Measurements from ENCODE around the gene GGT6.

Gene GGT6

GRCh38 chr17:4583782-4584100, 23.4 kb upstream of the GGT6 start (continued):
- TF ChIP-seq, protein P1, sequence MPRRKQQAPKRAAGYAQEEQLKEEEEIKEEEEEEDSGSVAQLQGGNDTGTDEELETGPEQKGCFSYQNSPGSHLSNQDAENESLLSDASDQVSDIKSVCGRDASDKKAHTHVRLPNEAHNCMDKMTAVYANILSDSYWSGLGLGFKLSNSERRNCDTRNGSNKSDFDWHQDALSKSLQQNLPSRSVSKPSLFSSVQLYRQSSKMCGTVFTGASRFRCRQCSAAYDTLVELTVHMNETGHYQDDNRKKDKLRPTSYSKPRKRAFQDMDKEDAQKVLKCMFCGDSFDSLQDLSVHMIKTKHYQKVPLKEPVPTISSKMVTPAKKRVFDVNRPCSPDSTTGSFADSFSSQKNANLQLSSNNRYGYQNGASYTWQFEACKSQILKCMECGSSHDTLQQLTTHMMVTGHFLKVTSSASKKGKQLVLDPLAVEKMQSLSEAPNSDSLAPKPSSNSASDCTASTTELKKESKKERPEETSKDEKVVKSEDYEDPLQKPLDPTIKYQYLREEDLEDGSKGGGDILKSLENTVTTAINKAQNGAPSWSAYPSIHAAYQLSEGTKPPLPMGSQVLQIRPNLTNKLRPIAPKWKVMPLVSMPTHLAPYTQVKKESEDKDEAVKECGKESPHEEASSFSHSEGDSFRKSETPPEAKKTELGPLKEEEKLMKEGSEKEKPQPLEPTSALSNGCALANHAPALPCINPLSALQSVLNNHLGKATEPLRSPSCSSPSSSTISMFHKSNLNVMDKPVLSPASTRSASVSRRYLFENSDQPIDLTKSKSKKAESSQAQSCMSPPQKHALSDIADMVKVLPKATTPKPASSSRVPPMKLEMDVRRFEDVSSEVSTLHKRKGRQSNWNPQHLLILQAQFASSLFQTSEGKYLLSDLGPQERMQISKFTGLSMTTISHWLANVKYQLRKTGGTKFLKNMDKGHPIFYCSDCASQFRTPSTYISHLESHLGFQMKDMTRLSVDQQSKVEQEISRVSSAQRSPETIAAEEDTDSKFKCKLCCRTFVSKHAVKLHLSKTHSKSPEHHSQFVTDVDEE (CRISPR knock-in tag; IDR thresholded peaks at IDR 0.05): no peak
- TF ChIP-seq CSDC2 (CRISPR knock-in tag; IDR thresholded peaks at IDR 0.05) (no peak), RARB (CRISPR knock-in tag; IDR thresholded peaks at IDR 0.05) (no peak), ZNF70 (CRISPR knock-in tag; IDR thresholded peaks at IDR 0.05) (no peak), SNAI2 (CRISPR knock-in tag; IDR thresholded peaks at IDR 0.05) (no peak), ZFP30 (CRISPR knock-in tag; IDR thresholded peaks at IDR 0.05) (no peak), ZFP3 (CRISPR knock-in tag; IDR thresholded peaks at IDR 0.05) (no peak), OSR1 (CRISPR knock-in tag; IDR thresholded peaks at IDR 0.05) (no peak), PPARA (CRISPR knock-in tag; IDR thresholded peaks at IDR 0.05; ENCODE audit: borderline replicate concordance) (no peak), CSRNP3 (CRISPR knock-in tag; IDR thresholded peaks at IDR 0.05) (no peak), BACH2 (CRISPR knock-in tag; IDR thresholded peaks at IDR 0.05; ENCODE audit: borderline replicate concordance) (no peak), ISL1 (CRISPR knock-in tag; IDR thresholded peaks at IDR 0.05) (no peak)
- TF ChIP-seq, protein P2, sequence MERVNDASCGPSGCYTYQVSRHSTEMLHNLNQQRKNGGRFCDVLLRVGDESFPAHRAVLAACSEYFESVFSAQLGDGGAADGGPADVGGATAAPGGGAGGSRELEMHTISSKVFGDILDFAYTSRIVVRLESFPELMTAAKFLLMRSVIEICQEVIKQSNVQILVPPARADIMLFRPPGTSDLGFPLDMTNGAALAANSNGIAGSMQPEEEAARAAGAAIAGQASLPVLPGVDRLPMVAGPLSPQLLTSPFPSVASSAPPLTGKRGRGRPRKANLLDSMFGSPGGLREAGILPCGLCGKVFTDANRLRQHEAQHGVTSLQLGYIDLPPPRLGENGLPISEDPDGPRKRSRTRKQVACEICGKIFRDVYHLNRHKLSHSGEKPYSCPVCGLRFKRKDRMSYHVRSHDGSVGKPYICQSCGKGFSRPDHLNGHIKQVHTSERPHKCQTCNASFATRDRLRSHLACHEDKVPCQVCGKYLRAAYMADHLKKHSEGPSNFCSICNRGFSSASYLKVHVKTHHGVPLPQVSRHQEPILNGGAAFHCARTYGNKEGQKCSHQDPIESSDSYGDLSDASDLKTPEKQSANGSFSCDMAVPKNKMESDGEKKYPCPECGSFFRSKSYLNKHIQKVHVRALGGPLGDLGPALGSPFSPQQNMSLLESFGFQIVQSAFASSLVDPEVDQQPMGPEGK (CRISPR knock-in tag; IDR thresholded peaks at IDR 0.05; ENCODE audit: borderline replicate concordance): no peak

- no peak for TF ChIP-seq POU6F1 (CRISPR knock-in tag; IDR thresholded peaks at IDR 0.05; ENCODE audit: borderline replicate concordance, low read depth)
- no peak for TF ChIP-seq BACH2 (CRISPR knock-in tag; IDR thresholded peaks at IDR 0.05; ENCODE audit: borderline replicate concordance)
- TF ChIP-seq CSRNP3 (CRISPR knock-in tag; IDR thresholded peaks at IDR 0.05): no peak
- TF ChIP-seq, protein P1 (CRISPR knock-in tag; IDR thresholded peaks at IDR 0.05): no peak
- TF ChIP-seq ZNF8 (CRISPR knock-in tag; IDR thresholded peaks at IDR 0.05): no peak
- no peak for TF ChIP-seq ZC3H10 (CRISPR knock-in tag; IDR thresholded peaks at IDR 0.05)
- TF ChIP-seq ESRRG (CRISPR knock-in tag; IDR thresholded peaks at IDR 0.05): no peak
- TF ChIP-seq SNAI2 (CRISPR knock-in tag; IDR thresholded peaks at IDR 0.05): no peak
- no peak for TF ChIP-seq CSDC2 (CRISPR knock-in tag; IDR thresholded peaks at IDR 0.05)
- no peak for TF ChIP-seq ZFP3 (CRISPR knock-in tag; IDR thresholded peaks at IDR 0.05)
- no peak for TF ChIP-seq ARNTL (CRISPR knock-in tag; IDR thresholded peaks at IDR 0.05; ENCODE audit: borderline replicate concordance, low read depth)
- no peak for TF ChIP-seq RARB (CRISPR knock-in tag; IDR thresholded peaks at IDR 0.05)
- TF ChIP-seq OSR1 (CRISPR knock-in tag; IDR thresholded peaks at IDR 0.05): no peak
- TF ChIP-seq ZFP30 (CRISPR knock-in tag; IDR thresholded peaks at IDR 0.05): no peak
- TF ChIP-seq ZNF70 (CRISPR knock-in tag; IDR thresholded peaks at IDR 0.05): no peak
- no peak for ATAC-seq
Measured at GRCh38 chr17:4583206-4583605, 22.8 kb upstream of the GGT6 start.

Measured in SK-N-SH treated with all-trans-retinoic acid at 6 μM for 48 hours (cell line).